ENCODE results near the gene CCDC38.
"Not testable (repeated sequence)": the region's sequence is repeated elsewhere in the genome, so short reads cannot be mapped to it uniquely, and the experiment has no call there.

Gene CCDC38

GRCh38 chr12:95942524-95943329 lies at the start of gene CCDC38:
Gene CCDC38 (minus strand): TSS chr12:95942614. CDS start chr12:95936509, 6,105 bp downstream.
- peak; percentile 70 to 83 for DNase-seq (ENCODE audit: low read depth in 2 of 2)

GRCh38 chr12:95990136-95990535 lies 47.7 kb upstream of the CCDC38 start:
- DNase-seq (ENCODE audit: low read depth in 2 of 2) = no peak

GRCh38 chr12:95989504-95990123 lies 47.2 kb upstream of the CCDC38 start:
- no peak for DNase-seq (ENCODE audit: low read depth in 2 of 2)

GRCh38 chr12:95988506-95989275 lies 46.3 kb upstream of the CCDC38 start:
- no peak for DNase-seq (ENCODE audit: low read depth in 2 of 2)

- no peak for DNase-seq (ENCODE audit: low read depth in 2 of 2)
These were observed 44.5 kb upstream of the CCDC38 start for GRCh38 chr12:95986635-95987570.

- DNase-seq (ENCODE audit: low read depth in 2 of 2) = no peak
These were observed 42.3 kb upstream of the CCDC38 start for GRCh38 chr12:95984682-95985081.

GRCh38 chr12:95982602-95983001 lies 40.2 kb upstream of the CCDC38 start:
- DNase-seq (ENCODE audit: low read depth in 2 of 2) = no peak

GRCh38 chr12:95980437-95980836 lies 38.0 kb upstream of the CCDC38 start:
- DNase-seq (ENCODE audit: low read depth in 2 of 2) = no peak

- no peak for DNase-seq (ENCODE audit: low read depth in 2 of 2)
These were observed 36.4 kb upstream of the CCDC38 start for GRCh38 chr12:95978774-95979173.

GRCh38 chr12:95978351-95978750 lies 35.9 kb upstream of the CCDC38 start:
- DNase-seq (ENCODE audit: low read depth in 2 of 2) = no peak

- no peak for DNase-seq (ENCODE audit: low read depth in 2 of 2)
These were observed 35.4 kb upstream of the CCDC38 start for GRCh38 chr12:95977764-95978305.

GRCh38 chr12:95976416-95976832 lies 34.0 kb upstream of the CCDC38 start:
- no peak for DNase-seq (ENCODE audit: low read depth in 2 of 2)

GRCh38 chr12:95975491-95975890 lies 33.1 kb upstream of the CCDC38 start:
- DNase-seq (ENCODE audit: low read depth in 2 of 2) = no peak

- no peak for DNase-seq (ENCODE audit: low read depth in 2 of 2)
These were observed 31.9 kb upstream of the CCDC38 start for GRCh38 chr12:95974358-95974757.

- DNase-seq (ENCODE audit: low read depth in 2 of 2) = no peak
These were observed 30.5 kb upstream of the CCDC38 start for GRCh38 chr12:95972832-95973456.

- no peak for DNase-seq (ENCODE audit: low read depth in 2 of 2)
These were observed 28.5 kb upstream of the CCDC38 start for GRCh38 chr12:95970905-95971304.

GRCh38 chr12:95969116-95969515 lies 26.7 kb upstream of the CCDC38 start:
- DNase-seq (ENCODE audit: low read depth in 2 of 2) = not testable (repeated sequence)

- no peak for DNase-seq (ENCODE audit: low read depth in 2 of 2)
These were observed 24.9 kb upstream of the CCDC38 start for GRCh38 chr12:95967301-95967700.

GRCh38 chr12:95966287-95966870 lies 24.0 kb upstream of the CCDC38 start:
- no peak for DNase-seq (ENCODE audit: low read depth in 2 of 2)

GRCh38 chr12:95963096-95963495 lies 20.7 kb upstream of the CCDC38 start:
- no peak for DNase-seq (ENCODE audit: low read depth in 2 of 2)

All from stimulated activated CD4-positive, alpha-beta T cell treated with anti-CD3 and anti-CD28 coated beads, Interleukin-15, amount 100 ng/mL, for 48 hours (primary cell).